Loucy (cell line): ENCODE results near the gene ZCCHC3.

ENCODE experiments used
- H2AFZ ChIP-seq: fragments of 200-600 bp; sonication (generic); 2 replicates; pipeline ENCODE4 v1.6.0; 2016; ENCODE audit warnings: antibody characterized with exemption, mild to moderate bottlenecking, low read length, moderate library complexity
- H3F3A ChIP-seq: fragments of 200-600 bp; 2 replicates; pipeline ENCODE4 v1.6.0; 2016; ENCODE audit warnings: antibody characterized with exemption, low read depth, mild to moderate bottlenecking
- H3K27me3 ChIP-seq: fragments of 200-600 bp; sonication (generic); 2 replicates; pipeline ENCODE4 v1.6.1; 2014; ENCODE audit warnings: low read length, mild to moderate bottlenecking; ENCODE audit not compliant: insufficient read depth, poor library complexity, severe bottlenecking
- H3K36me3 ChIP-seq: fragments of 200-600 bp; sonication (generic); 2 replicates; pipeline ENCODE4 v1.6.1; 2016; ENCODE audit warnings: low read length; ENCODE audit not compliant: insufficient read depth
- H3K4me1 ChIP-seq: fragments of 200-600 bp; sonication (generic); 2 replicates; pipeline ENCODE4 v1.5.1; 2014; ENCODE audit warnings: low read length, mild to moderate bottlenecking; ENCODE audit not compliant: insufficient read depth, poor library complexity, severe bottlenecking
- H3K4me2 ChIP-seq: fragments of 200-600 bp; sonication (generic); 2 replicates; pipeline ENCODE4 v1.6.0; 2014; ENCODE audit warnings: antibody characterized with exemption, low read length, low read depth, mild to moderate bottlenecking; ENCODE audit not compliant: poor library complexity, severe bottlenecking
- H3K4me3 ChIP-seq: fragments of 200-600 bp; sonication (generic); 2 replicates; pipeline ENCODE4 v1.5.1; 2014; ENCODE audit warnings: low read length, mild to moderate bottlenecking, mixed read lengths; ENCODE audit not compliant: poor library complexity, severe bottlenecking
- H3K79me2 ChIP-seq: fragments of 200-600 bp; sonication (generic); 2 replicates; pipeline ENCODE4 v1.6.1; 2014; ENCODE audit warnings: low read length; ENCODE audit not compliant: insufficient read depth
- H3K9ac ChIP-seq: fragments of 200-600 bp; sonication (generic); 2 replicates; pipeline ENCODE4 v1.6.0; 2014; ENCODE audit warnings: mild to moderate bottlenecking, low read depth, low read length, moderate library complexity; ENCODE audit not compliant: poor library complexity, severe bottlenecking
- H3K9me2 ChIP-seq: fragments of 200-600 bp; sonication (generic); replicated peaks from 2 replicates; pipeline ENCODE4 v1.6.1; 2016; ENCODE audit warnings: low read depth, low read length, mixed read lengths
- H3K9me3 ChIP-seq: fragments of 200-600 bp; sonication (generic); 2 replicates; pipeline ENCODE4 v1.6.1; 2014; ENCODE audit warnings: mild to moderate bottlenecking, antibody characterized with exemption, low read length, low read depth; ENCODE audit not compliant: insufficient read depth
- H4K20me1 ChIP-seq: fragments of 200-600 bp; sonication (generic); 2 replicates; pipeline ENCODE4 v1.6.0; 2014; ENCODE audit warnings: antibody characterized with exemption, low read length, mild to moderate bottlenecking; ENCODE audit not compliant: insufficient read depth, poor library complexity, severe bottlenecking
- EZH2phosphoT487 ChIP-seq: fragments of 200-600 bp; IDR thresholded peaks from 2 replicates; pipeline ENCODE4 v1.6.1; 2018; ENCODE audit warnings: antibody characterized with exemption, mild to moderate bottlenecking, moderate library complexity, borderline replicate concordance
- TF ChIP-seq, protein P1 (sequence below): fragments of 200-600 bp; sonication (generic); conservative IDR thresholded peaks from 2 replicates; pipeline ENCODE4 v1.5.1; 2014; ENCODE audit warnings: mild to moderate bottlenecking, antibody characterized with exemption, low read length

The ZCCHC3 gene

DNA sequence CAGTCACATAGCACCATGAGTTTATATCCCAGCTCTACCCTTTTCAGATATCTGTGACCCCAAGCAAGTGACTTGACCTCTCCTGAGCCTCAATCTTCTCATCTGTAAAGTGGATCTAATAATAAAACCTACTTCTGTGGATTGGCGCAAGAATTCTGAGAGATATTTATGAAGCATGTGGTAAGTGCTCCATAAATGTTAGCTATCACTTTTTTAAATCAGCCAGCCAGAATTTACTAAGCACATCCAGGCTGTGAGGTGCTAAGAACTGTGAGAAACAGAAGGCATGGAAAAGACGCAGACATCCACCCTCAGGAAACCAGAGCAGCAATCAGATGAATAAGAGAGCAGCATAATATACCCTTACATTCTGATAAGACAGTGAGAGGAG lies 7.7 kb upstream of the ZCCHC3 start:
- H3F3A ChIP-seq = no peaks in the 10 kb centered on the region
- peaks cover 13% of the 10 kb centered on the region for H3K79me2 ChIP-seq
- peaks cover 30% of the 10 kb centered on the region for H3K4me1 ChIP-seq

DNA sequence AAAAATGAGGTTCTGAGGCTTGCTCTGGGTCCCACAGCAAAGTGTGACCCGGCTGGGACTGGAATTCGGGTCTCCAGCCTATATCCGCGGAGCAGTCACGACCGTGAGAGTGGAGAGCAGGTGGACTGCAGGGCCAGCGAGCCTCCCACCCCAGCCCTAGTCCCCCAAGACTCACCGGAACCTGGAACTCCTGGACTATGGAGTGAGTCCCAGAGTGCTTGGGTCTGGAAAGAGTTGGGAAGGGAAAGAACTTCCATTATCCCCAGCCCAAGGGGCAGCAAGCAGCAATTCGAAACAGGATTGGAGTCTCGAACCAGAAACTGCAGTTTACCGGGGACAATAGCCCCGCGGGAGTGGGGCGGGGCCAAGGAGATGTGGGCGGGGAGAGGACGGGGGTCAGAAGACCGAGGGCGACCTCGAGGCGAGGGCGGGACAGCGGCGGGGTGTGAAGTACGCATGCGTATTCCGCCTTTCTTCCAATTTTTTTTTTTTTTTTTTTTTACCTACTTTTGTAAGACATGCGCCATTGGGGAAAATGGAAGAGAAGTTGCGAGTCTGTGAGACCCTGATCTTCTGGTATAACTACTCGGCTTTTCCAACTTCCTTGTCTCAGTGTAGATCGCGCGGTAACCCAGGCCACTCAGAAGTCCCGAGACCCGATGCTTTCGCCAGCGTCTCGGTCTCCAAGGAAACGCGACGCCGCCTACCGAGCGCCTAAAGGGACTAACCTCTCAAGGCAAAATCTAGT lies 7.1 kb upstream of the ZCCHC3 start, which contains the start of gene C20orf96:
TSS of gene C20orf96 (minus strand) at position 667 of the 748 bp plus-strand sequence. CDS start at position 527, 140 bp downstream.
- peaks cover 30% of the 10 kb centered on the region for H3K4me1 ChIP-seq
- no peaks in the 10 kb centered on the region for H3K36me3 ChIP-seq
- TF ChIP-seq EZH2phosphoT487 = no peak
- TF ChIP-seq, protein P1, sequence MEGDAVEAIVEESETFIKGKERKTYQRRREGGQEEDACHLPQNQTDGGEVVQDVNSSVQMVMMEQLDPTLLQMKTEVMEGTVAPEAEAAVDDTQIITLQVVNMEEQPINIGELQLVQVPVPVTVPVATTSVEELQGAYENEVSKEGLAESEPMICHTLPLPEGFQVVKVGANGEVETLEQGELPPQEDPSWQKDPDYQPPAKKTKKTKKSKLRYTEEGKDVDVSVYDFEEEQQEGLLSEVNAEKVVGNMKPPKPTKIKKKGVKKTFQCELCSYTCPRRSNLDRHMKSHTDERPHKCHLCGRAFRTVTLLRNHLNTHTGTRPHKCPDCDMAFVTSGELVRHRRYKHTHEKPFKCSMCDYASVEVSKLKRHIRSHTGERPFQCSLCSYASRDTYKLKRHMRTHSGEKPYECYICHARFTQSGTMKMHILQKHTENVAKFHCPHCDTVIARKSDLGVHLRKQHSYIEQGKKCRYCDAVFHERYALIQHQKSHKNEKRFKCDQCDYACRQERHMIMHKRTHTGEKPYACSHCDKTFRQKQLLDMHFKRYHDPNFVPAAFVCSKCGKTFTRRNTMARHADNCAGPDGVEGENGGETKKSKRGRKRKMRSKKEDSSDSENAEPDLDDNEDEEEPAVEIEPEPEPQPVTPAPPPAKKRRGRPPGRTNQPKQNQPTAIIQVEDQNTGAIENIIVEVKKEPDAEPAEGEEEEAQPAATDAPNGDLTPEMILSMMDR = no peak
- H3K9me2 ChIP-seq = no peaks in the 10 kb centered on the region
- peak within 1 kb of the TSS; percentile 84 for H3K4me2 ChIP-seq
- peaks cover 13% of the 10 kb centered on the region for H3K79me2 ChIP-seq
- H3K9ac ChIP-seq = peak within 1 kb of the TSS; percentile 93
- H3F3A ChIP-seq = no peaks in the 10 kb centered on the region; the same call in 1 of the 2 replicates
- H4K20me1 ChIP-seq = no peaks in the 10 kb centered on the region
- no peaks in the 10 kb centered on the region for H3K27me3 ChIP-seq
- peak within 1 kb of the TSS; percentile 97 for H3K4me3 ChIP-seq
- H2AFZ ChIP-seq = peak within 1 kb of the TSS; percentile 99
- no peaks in the 10 kb centered on the region for H3K9me3 ChIP-seq

More for the DNA sequence above, 7.7 kb upstream of the ZCCHC3 start:
- Histone ChIP-seq H3K27me3 (no peaks in the 10 kb centered on the region), H3K4me3 (peak overlapping the region; percentile 97), H3K4me2 (peak overlapping the region; percentile 84), H3K36me3 (no peaks in the 10 kb centered on the region), H3K9me2 (no peaks in the 10 kb centered on the region), H3K9ac (peak overlapping the region; percentile 93), H3K9me3 (no peaks in the 10 kb centered on the region), H2AFZ (peak overlapping the region; percentile 99), H4K20me1 (no peaks in the 10 kb centered on the region)
- TF ChIP-seq, protein P1 = no peak
- TF ChIP-seq EZH2phosphoT487 = no peak

DNA sequence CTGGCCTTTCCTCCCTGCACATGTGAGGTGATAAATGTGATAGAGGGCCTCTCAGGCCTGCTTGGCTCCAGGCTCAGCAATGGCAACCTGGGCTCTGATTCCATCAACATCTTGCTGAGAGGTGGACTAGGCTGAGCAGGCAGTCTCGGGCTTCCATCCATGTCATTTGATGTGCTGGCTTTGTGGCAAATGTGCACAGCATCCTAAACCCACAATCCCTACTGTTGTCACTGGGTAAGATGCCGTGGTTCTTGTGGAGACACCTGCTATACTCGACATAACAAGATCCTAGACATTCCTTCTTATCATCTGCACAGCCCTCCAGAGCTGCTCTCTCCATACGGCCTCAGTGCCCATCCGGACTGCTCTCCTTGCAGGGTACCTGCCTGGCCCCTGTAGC lies 2.8 kb upstream of the ZCCHC3 start:
- no peaks in the 10 kb centered on the region for H3K9me3 ChIP-seq
- H3K79me2 ChIP-seq = peaks cover 34% of the 10 kb centered on the region
- H3K9ac ChIP-seq = no peak overlapping the region
- no peaks in the 10 kb centered on the region; the same call in 1 of the 2 replicates for H3F3A ChIP-seq
- H3K36me3 ChIP-seq = no peaks in the 10 kb centered on the region
- H4K20me1 ChIP-seq = peaks cover 11% of the 10 kb centered on the region
- H3K27me3 ChIP-seq = no peaks in the 10 kb centered on the region
- TF ChIP-seq EZH2phosphoT487 = no peak
- TF ChIP-seq, protein P1 = no peak
- no peaks in the 10 kb centered on the region for H3K9me2 ChIP-seq
- no peak overlapping the region for H3K4me3 ChIP-seq
- H3K4me2 ChIP-seq = no peak overlapping the region
- H2AFZ ChIP-seq = no peak overlapping the region
- H3K4me1 ChIP-seq = peaks cover 36% of the 10 kb centered on the region
